ENCODE measurements around the gene TRIM41.

- TF ChIP-seq ZNF8 (CRISPR knock-in tag; IDR thresholded peaks at IDR 0.05) (no peak), ZC3H10 (CRISPR knock-in tag; IDR thresholded peaks at IDR 0.05) (0 out of 2 replicates have a peak, but pooled peaks have one; percentile 29), GLIS3 (CRISPR knock-in tag; IDR thresholded peaks at IDR 0.05) (peak; percentile 88), TCF4 (CRISPR knock-in tag; IDR thresholded peaks at IDR 0.05; ENCODE audit: borderline replicate concordance) (no peak), ZFP30 (CRISPR knock-in tag; IDR thresholded peaks at IDR 0.05) (no peak), TSHZ2 (CRISPR knock-in tag; IDR thresholded peaks at IDR 0.05) (no peak)
- TF ChIP-seq, protein P1, sequence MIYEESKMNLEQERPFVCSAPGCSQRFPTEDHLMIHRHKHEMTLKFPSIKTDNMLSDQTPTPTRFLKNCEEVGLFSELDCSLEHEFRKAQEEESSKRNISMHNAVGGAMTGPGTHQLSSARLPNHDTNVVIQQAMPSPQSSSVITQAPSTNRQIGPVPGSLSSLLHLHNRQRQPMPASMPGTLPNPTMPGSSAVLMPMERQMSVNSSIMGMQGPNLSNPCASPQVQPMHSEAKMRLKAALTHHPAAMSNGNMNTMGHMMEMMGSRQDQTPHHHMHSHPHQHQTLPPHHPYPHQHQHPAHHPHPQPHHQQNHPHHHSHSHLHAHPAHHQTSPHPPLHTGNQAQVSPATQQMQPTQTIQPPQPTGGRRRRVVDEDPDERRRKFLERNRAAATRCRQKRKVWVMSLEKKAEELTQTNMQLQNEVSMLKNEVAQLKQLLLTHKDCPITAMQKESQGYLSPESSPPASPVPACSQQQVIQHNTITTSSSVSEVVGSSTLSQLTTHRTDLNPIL (CRISPR knock-in tag; IDR thresholded peaks at IDR 0.05; ENCODE audit: low read depth) = 0 out of 2 replicates have a peak, but pooled peaks have one; percentile 39
Measured at GRCh38 chr5:181207214-181207959, 15.7 kb upstream of the TRIM41 start.

All from SK-N-SH treated with all-trans-retinoic acid at 6 μM for 48 hours (cell line).